ENCODE measurements around the gene BEGAIN. TPM values are rescaled to one million over a fixed set of nuclear protein-coding genes. Genes with fewer than 3 reads are reported as not detected.

Gene BEGAIN
- total RNA-seq, 2 experiments from 2014 or later, result 0.76 TPM; not detected in 1

- no peak for DNase-seq (ENCODE audit: low spot score)
- no peaks in the 10 kb centered on the region for H3K4me1 ChIP-seq (ENCODE audit: insufficient read depth, low read length, poor library complexity, severe bottlenecking)
- no peaks in the 10 kb centered on the region for H3K36me3 ChIP-seq (ENCODE audit: insufficient read depth, low read length)
- no peaks in the 10 kb centered on the region for H3K79me2 ChIP-seq (ENCODE audit: insufficient read depth, low read depth, low read length)
- TF ChIP-seq CTCF (conservative IDR thresholded peaks at IDR 0.05; ENCODE audit: low read length) (no peak), EZH2phosphoT487 (IDR thresholded peaks at IDR 0.05; ENCODE audit: borderline replicate concordance, low read depth, low read length) (no peak)
- ChIA-PET POLR2A (interaction anchor here (0.6 kb wide), 1 partner anchor 8 kb away, joined by 4 read pairs; no protein-coding TSS in a partner anchor), CTCF (ENCODE audit: unreplicated experiment) (no interaction called here)
- H2AFZ ChIP-seq (ENCODE audit: low read length), result no peak overlapping the region
- no peak overlapping the region for H3K4me3 ChIP-seq (ENCODE audit: low read depth, low read length, poor library complexity, severe bottlenecking)
- no peaks in the 10 kb centered on the region for H3K9me3 ChIP-seq (ENCODE audit: low read length)
- H3K9me2 ChIP-seq (ENCODE audit: insufficient read depth, low read length), result no peaks in the 10 kb centered on the region
- no peak overlapping the region for H3K4me2 ChIP-seq (ENCODE audit: low read length)
- intact Hi-C loops (cut with micrococcal nuclease; ENCODE audit: unreplicated experiment), result no loop called here
- BruUV-seq (replicated peaks), result no TSS peak
- no peak overlapping the region for H3K27ac ChIP-seq (ENCODE audit: low read depth, low read length, poor library complexity, severe bottlenecking)
- no peaks in the 10 kb centered on the region for H4K20me1 ChIP-seq (ENCODE audit: insufficient read depth, low read length)
These were observed 2.9 kb downstream of the BEGAIN start for GRCh38 chr14:100584056-100585031.

GRCh38 chr14:100583245-100583644, 4.0 kb downstream of the BEGAIN start:
- H3K4me3 ChIP-seq (ENCODE audit: low read depth, low read length, poor library complexity, severe bottlenecking), result no peak overlapping the region
- H3K27ac ChIP-seq (ENCODE audit: low read depth, low read length, poor library complexity, severe bottlenecking), result no peak overlapping the region
- H3K4me1 ChIP-seq (ENCODE audit: insufficient read depth, low read length, poor library complexity, severe bottlenecking), result no peaks in the 10 kb centered on the region
- ChIA-PET CTCF (ENCODE audit: unreplicated experiment) (no interaction called here), POLR2A (no interaction called here)
- H3K36me3 ChIP-seq (ENCODE audit: insufficient read depth, low read length), result no peaks in the 10 kb centered on the region
- no peak overlapping the region for H3K4me2 ChIP-seq (ENCODE audit: low read length)
- H3K9me3 ChIP-seq (ENCODE audit: low read length), result no peaks in the 10 kb centered on the region
- no peak overlapping the region for H2AFZ ChIP-seq (ENCODE audit: low read length)
- BruUV-seq (replicated peaks), result no TSS peak
- intact Hi-C loops (cut with micrococcal nuclease; ENCODE audit: unreplicated experiment), result no loop called here
- H3K79me2 ChIP-seq (ENCODE audit: insufficient read depth, low read depth, low read length), result no peaks in the 10 kb centered on the region
- no peaks in the 10 kb centered on the region for H4K20me1 ChIP-seq (ENCODE audit: insufficient read depth, low read length)
- no peak for TF ChIP-seq CTCF (conservative IDR thresholded peaks at IDR 0.05; ENCODE audit: low read length)
- no peak for TF ChIP-seq EZH2phosphoT487 (IDR thresholded peaks at IDR 0.05; ENCODE audit: borderline replicate concordance, low read depth, low read length)
- DNase-seq (ENCODE audit: low spot score), result no peak
- no peaks in the 10 kb centered on the region for H3K9me2 ChIP-seq (ENCODE audit: insufficient read depth, low read length)
